CD8-positive, alpha-beta memory T cell (primary cell): Measurements from ENCODE around the gene EXOC2. TPM values are rescaled to one million over a fixed set of nuclear protein-coding genes. Genes with fewer than 3 reads are reported as not detected.
"Not testable (repeated sequence)": the region's sequence is repeated elsewhere in the genome, so short reads cannot be mapped to it uniquely, and the experiment has no call there.

Experiments
- CTCF ChIA-PET: fragments of 350-600 bp; sonication (Branson Sonifier 250); formaldehyde crosslinking; loops from one replicate; lab custom pipeline; 2021; ENCODE audit warnings: antibody characterized with exemption; lab: Charles Lee
- POLR2A ChIA-PET: fragments of 350-600 bp; sonication (Branson Sonifier 250); formaldehyde crosslinking; loops from one replicate; lab custom pipeline; 2021; ENCODE audit warnings: antibody characterized with exemption; lab: Charles Lee
- DNase-seq, 5 donors: peaks; one replicate each; pipeline versions ENCODE4 v3.0.0 to v3.0.0-alpha.2; 2020 to 2022; ENCODE audit warnings: mixed read lengths in 1 of 5
- H3K27ac ChIP-seq: one replicate; pipeline ENCODE4 v1.7.0; 2013; ENCODE audit warnings: low read depth, mild to moderate bottlenecking, low read length, moderate library complexity
- H3K27me3 ChIP-seq: 2 replicates; pipeline ENCODE4 v1.7.0; 2013; ENCODE audit warnings: low read length, mild to moderate bottlenecking; ENCODE audit not compliant: insufficient read depth, poor library complexity, severe bottlenecking
- H3K36me3 ChIP-seq: 2 replicates; pipeline ENCODE4 v1.7.0; 2013; ENCODE audit warnings: mild to moderate bottlenecking, low read length, moderate library complexity; ENCODE audit not compliant: insufficient read depth
- H3K4me1 ChIP-seq: 2 replicates; pipeline ENCODE4 v1.7.0; 2013; ENCODE audit warnings: mild to moderate bottlenecking, low read length, moderate library complexity; ENCODE audit not compliant: insufficient read depth
- H3K4me3 ChIP-seq: 2 replicates; pipeline ENCODE4 v1.7.0; 2013; ENCODE audit warnings: mild to moderate bottlenecking, low read length
- H3K9me3 ChIP-seq: 2 replicates; pipeline ENCODE4 v1.7.0; 2013; ENCODE audit warnings: mild to moderate bottlenecking, low read length
- H3K27ac Mint-ChIP-seq, 8 donors: one replicate each; pipeline ENCODE4 v1.8.0; 2020 to 2021; ENCODE audit warnings: mixed read lengths in 8 of 8, mild to moderate bottlenecking in 6 of 8, inconsistent platforms in 3 of 8, moderate library complexity in 3 of 8
- H3K27me3 Mint-ChIP-seq, 2 donors: one replicate each; pipeline ENCODE4 v1.8.0; 2020 to 2021; ENCODE audit warnings: mixed read lengths in 2 of 2, mild to moderate bottlenecking in 1 of 2, moderate library complexity in 1 of 2
- H3K36me3 Mint-ChIP-seq, 3 donors: one replicate each; pipeline ENCODE4 v1.8.0; 2020 to 2021; ENCODE audit warnings: mixed read lengths in 3 of 3, inconsistent platforms in 1 of 3, mild to moderate bottlenecking in 1 of 3
- H3K4me1 Mint-ChIP-seq, 3 donors: one replicate each; pipeline ENCODE4 v1.8.0; 2020 to 2021; ENCODE audit warnings: mixed read lengths in 3 of 3, inconsistent platforms in 1 of 3, mild to moderate bottlenecking in 1 of 3
- H3K4me3 Mint-ChIP-seq, 7 donors: one replicate each; pipeline ENCODE4 v1.8.0; 2020 to 2021; ENCODE audit warnings: mixed read lengths in 7 of 7, mild to moderate bottlenecking in 6 of 7, moderate library complexity in 4 of 7, inconsistent platforms in 2 of 7
- H3K9me3 Mint-ChIP-seq, 5 donors: one replicate each; pipeline ENCODE4 v1.8.0; 2020 to 2022; ENCODE audit warnings: mixed read lengths in 5 of 5, mild to moderate bottlenecking in 3 of 5, moderate library complexity in 2 of 5, inconsistent platforms in 1 of 5
- polyA plus RNA-seq: library from polyadenylated mRNA; unstranded; fragments of 300-500 nt; fragmentation: Illumina TruSeq; gene quantifications from one replicate; pipeline ENCODE4 v1.2.3, GENCODE V29; 2021
- total RNA-seq, 2 experiments: library from RNA; stranded (reverse); gene quantifications; one replicate each; pipeline ENCODE4 v1.2.3, GENCODE V29; 2021

EXOC2 gene
- total and polyA plus RNA-seq, 3 experiments from 2014 or later = 41.5 to 44.6 (median 43.1) TPM

- Histone ChIP-seq H3K27me3 (no peaks in the 10 kb centered on the region), H3K36me3 (no peaks in the 10 kb centered on the region), H3K4me1 (no peaks in the 10 kb centered on the region), H3K27ac (no peak overlapping the region), H3K4me3 (no peak overlapping the region), H3K9me3 (no peaks in the 10 kb centered on the region)
- DNase-seq = no peak
- Mint-ChIP-seq H3K9me3 (no peaks in the 10 kb centered on the region), H3K27ac (no peak overlapping the region), H3K4me3 (no peak overlapping the region), H3K4me1 (no peaks in the 10 kb centered on the region), H3K36me3 (no peaks in the 10 kb centered on the region), H3K27me3 (peaks cover 0 to 2% of the 10 kb centered on the region in 2 donors)
- ChIA-PET CTCF (no interaction called here), POLR2A (no interaction called here)
Measured at GRCh38 chr6:699319-699718, 6.4 kb upstream of the EXOC2 start.

DNA sequence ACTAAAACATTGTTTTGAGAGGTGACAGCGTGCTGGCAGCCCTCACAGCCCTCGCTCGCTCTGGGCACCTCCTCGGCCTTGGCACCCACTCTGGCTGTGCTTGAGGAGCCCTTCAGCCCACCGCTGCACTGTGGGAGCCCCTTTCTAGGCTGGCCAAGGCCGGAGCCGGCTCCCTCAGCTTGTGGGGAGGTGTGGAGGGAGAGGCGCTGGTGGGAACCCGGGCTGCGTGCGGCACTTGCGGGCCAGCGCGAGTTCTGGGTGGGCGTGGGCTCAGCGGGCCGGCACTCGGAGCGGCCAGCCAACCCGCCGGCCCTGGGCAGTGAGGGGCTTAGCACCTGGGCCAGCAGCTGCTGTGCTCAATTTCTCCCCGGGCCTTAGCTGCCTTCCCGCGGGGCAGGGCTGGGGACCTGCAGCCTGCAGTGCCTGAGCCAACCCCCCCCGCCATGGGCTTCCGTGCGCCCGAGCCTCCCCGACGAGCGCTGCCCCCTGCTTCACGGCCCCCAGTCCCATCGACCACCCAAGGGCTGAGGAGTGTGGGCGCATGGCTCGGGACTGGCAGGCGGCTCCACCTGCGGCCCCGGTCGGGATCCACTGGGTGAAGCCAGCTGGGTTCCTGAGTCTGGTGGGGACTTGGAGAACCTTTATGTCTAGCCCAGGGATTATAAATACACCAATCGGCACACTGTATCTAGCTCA, 1.6 kb upstream of the EXOC2 start:
- H3K4me3 ChIP-seq, H3K27ac ChIP-seq, CTCF ChIA-PET, H3K9me3 Mint-ChIP-seq, DNase-seq, POLR2A ChIA-PET, H3K36me3 ChIP-seq, H3K27me3 ChIP-seq, H3K9me3 ChIP-seq, H3K27me3 Mint-ChIP-seq: not testable (repeated sequence)
- Mint-ChIP-seq H3K36me3 (peaks cover 0 to 14% (median 2%) of the 10 kb centered on the region in 3 donors), H3K4me1 (peaks cover 12 to 29% (median 26%) of the 10 kb centered on the region in 3 donors), H3K4me3 (peak overlapping the region in 5 of 7 donors; percentile 35 to 83 (median 58)), H3K27ac (peak overlapping the region in 1 of 8 donors; percentile 85)
- peaks cover 20% of the 10 kb centered on the region for H3K4me1 ChIP-seq

DNA sequence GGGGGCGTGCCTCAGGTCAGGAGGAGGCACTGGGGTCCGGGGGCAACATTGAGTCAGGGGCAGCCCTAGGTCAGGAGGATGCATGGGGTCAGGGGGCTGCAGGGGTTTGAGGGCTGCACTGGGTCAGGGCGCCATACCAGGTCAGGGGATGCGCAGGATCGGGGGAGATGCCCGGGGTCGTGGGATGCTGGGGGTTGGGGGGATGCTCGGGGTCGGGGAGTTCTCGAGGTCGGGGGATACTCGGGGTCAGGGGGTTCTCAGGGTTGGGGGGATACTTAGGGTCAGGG, 727 bp upstream of the EXOC2 start:
- Histone ChIP-seq H3K4me1 (peaks cover 20% of the 10 kb centered on the region), H3K9me3 (no peaks in the 10 kb centered on the region), H3K4me3 (peak overlapping the region; percentile 94), H3K27ac (no peak overlapping the region), H3K27me3 (no peaks in the 10 kb centered on the region), H3K36me3 (no peaks in the 10 kb centered on the region)
- Mint-ChIP-seq H3K36me3 (peaks cover 0 to 20% (median 4%) of the 10 kb centered on the region in 3 donors), H3K27ac (peak overlapping the region in 4 of 8 donors; percentile 54 to 90 (median 72)), H3K9me3 (no peaks in the 10 kb centered on the region), H3K4me1 (peaks cover 12 to 31% (median 26%) of the 10 kb centered on the region in 3 donors), H3K4me3 (peak overlapping the region; percentile 83 to 96 (median 93)), H3K27me3 (no peaks in the 10 kb centered on the region)
- ChIA-PET POLR2A (interaction anchor here (1.3 to 1.7 kb wide), 2 partner anchors 16 to 18 kb away, joined by 4 to 19 read pairs; no protein-coding TSS in a partner anchor), CTCF (interaction anchor here (2.0 to 2.3 kb wide), 2 partner anchors 18 to 28 kb away, joined by 8 read pairs; no protein-coding TSS in a partner anchor)
- DNase-seq = no peak

GRCh38 chr6:692356-692851, 535 bp downstream of the EXOC2 start:
- ChIA-PET CTCF (interaction anchor here (1.0 to 2.3 kb wide), 3 partner anchors 12 to 30 kb away, joined by 3 to 8 read pairs (median 8); no protein-coding TSS in a partner anchor), POLR2A (interaction anchor here (1.0 to 1.7 kb wide), 3 partner anchors 8 to 19 kb away, joined by 3 to 19 read pairs (median 4); no protein-coding TSS in a partner anchor)
- peak overlapping the region; percentile 94 for H3K4me3 ChIP-seq
- H3K27me3 Mint-ChIP-seq = no peaks in the 10 kb centered on the region
- H3K27ac ChIP-seq = peak overlapping the region; percentile 83
- H3K4me1 ChIP-seq = peaks cover 20% of the 10 kb centered on the region
- peaks cover 0 to 20% (median 4%) of the 10 kb centered on the region in 3 donors for H3K36me3 Mint-ChIP-seq
- H3K9me3 ChIP-seq = no peaks in the 10 kb centered on the region
- H3K4me3 Mint-ChIP-seq = peak overlapping the region; percentile 91 to 98 (median 96)
- peak overlapping the region; percentile 84 to 100 (median 96) for H3K27ac Mint-ChIP-seq
- peaks cover 12 to 31% (median 26%) of the 10 kb centered on the region in 3 donors for H3K4me1 Mint-ChIP-seq
- H3K36me3 ChIP-seq = peaks cover 4% of the 10 kb centered on the region
- no peaks in the 10 kb centered on the region for H3K9me3 Mint-ChIP-seq
- DNase-seq = peak; percentile 70 to 84 (median 76)
- no peaks in the 10 kb centered on the region for H3K27me3 ChIP-seq

DNA sequence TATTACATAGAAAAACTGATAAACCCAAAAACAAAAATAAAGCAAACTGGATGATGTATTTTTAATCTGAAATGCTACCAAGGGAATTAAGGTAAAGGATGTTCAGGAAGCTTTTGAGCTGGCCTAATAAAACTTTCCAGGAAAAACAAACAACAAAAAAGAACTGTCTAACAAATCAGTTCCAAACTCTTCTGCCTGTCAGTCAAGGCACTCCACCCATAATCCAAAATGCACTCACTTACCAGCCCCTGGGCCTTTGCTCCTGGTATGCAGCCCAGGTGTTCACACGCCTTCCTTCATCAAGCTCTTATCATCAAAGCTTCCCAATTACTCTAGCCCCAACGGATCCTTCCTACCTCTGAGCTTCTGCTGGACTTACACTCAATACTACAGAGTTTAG, 3.7 kb downstream of the EXOC2 start:
- no peaks in the 10 kb centered on the region for H3K9me3 Mint-ChIP-seq
- H3K4me3 Mint-ChIP-seq = no peak overlapping the region
- Histone ChIP-seq H3K36me3 (peaks cover 4% of the 10 kb centered on the region), H3K4me3 (no peak overlapping the region), H3K9me3 (no peaks in the 10 kb centered on the region), H3K4me1 (peaks cover 34% of the 10 kb centered on the region), H3K27ac (no peak overlapping the region), H3K27me3 (no peaks in the 10 kb centered on the region)
- no peak for DNase-seq
- ChIA-PET POLR2A (no interaction called here), CTCF (interaction anchor here (1.7 to 2.0 kb wide), 2 partner anchors 30 to 32 kb away, joined by 4 to 9 read pairs; no protein-coding TSS in a partner anchor)
- peaks cover 0 to 28% (median 4%) of the 10 kb centered on the region in 3 donors for H3K36me3 Mint-ChIP-seq
- no peak overlapping the region for H3K27ac Mint-ChIP-seq
- peaks cover 14 to 43% (median 39%) of the 10 kb centered on the region in 3 donors for H3K4me1 Mint-ChIP-seq
- no peaks in the 10 kb centered on the region for H3K27me3 Mint-ChIP-seq

- ChIA-PET POLR2A (no interaction called here), CTCF (no interaction called here)
- no peak for DNase-seq
- Histone ChIP-seq H3K27me3 (no peaks in the 10 kb centered on the region), H3K9me3 (no peaks in the 10 kb centered on the region), H3K27ac (no peak overlapping the region), H3K4me1 (peaks cover 31% of the 10 kb centered on the region), H3K36me3 (peaks cover 4% of the 10 kb centered on the region), H3K4me3 (no peak overlapping the region)
- Mint-ChIP-seq H3K4me3 (no peak overlapping the region), H3K27ac (no peak overlapping the region), H3K36me3 (peaks cover 0 to 21% (median 9%) of the 10 kb centered on the region in 3 donors), H3K27me3 (no peaks in the 10 kb centered on the region), H3K4me1 (peaks cover 27 to 47% (median 46%) of the 10 kb centered on the region in 3 donors), H3K9me3 (no peaks in the 10 kb centered on the region)
Measured at GRCh38 chr6:686497-686896, 6.4 kb downstream of the EXOC2 start.

DNA sequence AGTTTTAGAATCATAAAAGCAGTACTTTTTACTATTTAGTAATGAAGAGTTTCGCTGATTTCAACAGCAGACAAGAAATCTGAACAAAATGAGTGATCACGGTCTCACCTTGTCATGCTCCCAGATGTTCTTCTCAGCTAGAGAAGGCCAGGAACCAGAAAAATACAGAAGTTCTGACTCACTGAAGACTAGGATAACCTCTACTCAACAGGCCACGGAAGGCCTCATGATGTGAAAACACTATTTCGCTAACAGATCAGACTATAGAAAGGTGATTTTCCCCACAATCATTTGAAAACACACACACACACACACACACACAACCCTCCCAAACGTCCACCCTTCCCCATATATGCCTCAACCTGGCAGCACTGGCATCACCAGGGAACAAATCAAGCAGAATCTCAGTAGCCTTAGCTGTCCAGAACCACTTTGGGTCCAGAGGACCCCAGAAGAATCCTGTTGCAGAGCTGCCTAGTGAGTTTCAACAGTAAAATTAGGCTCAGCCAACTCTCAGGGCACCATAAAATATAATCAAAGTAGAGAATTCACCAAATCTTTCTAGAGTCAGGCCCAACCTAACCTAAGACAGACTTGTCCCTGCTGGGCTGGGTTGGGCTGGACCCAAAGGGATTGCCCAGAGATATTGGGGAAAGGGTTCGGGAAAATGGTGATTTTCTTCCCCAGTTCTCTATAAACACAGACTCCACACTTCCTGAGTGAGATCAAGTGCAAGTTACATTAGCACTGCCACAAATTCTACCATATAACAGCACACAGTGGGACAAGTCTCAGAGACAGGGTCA, 7.9 kb downstream of the EXOC2 start:
- ChIA-PET CTCF (interaction anchor here (1.4 kb wide), 1 partner anchor 37 kb away, joined by 3 read pairs; no protein-coding TSS in a partner anchor), POLR2A (interaction anchor here (0.6 kb wide), 1 partner anchor 28 kb away, joined by 3 read pairs; no protein-coding TSS in a partner anchor)
- Mint-ChIP-seq H3K9me3 (no peaks in the 10 kb centered on the region), H3K27me3 (no peaks in the 10 kb centered on the region), H3K4me3 (peak overlapping the region; percentile 0 to 60 (median 36)), H3K27ac (peak overlapping the region in 5 of 8 donors; percentile 37 to 85 (median 72)), H3K36me3 (peaks cover 0 to 21% (median 7%) of the 10 kb centered on the region in 3 donors), H3K4me1 (peaks cover 41 to 50% (median 45%) of the 10 kb centered on the region in 3 donors)
- no peaks in the 10 kb centered on the region for H3K27me3 ChIP-seq
- peaks cover 22% of the 10 kb centered on the region for H3K4me1 ChIP-seq
- H3K27ac ChIP-seq = no peak overlapping the region
- no peak overlapping the region for H3K4me3 ChIP-seq
- no peak for DNase-seq
- H3K36me3 ChIP-seq = peaks cover 4% of the 10 kb centered on the region
- H3K9me3 ChIP-seq = no peaks in the 10 kb centered on the region
